ENCODE measurements around the gene PCDHGC3.
A peak's percentile ranks its signal among the peaks of the same experiment; 100 is the strongest.

Gene PCDHGC3

DNA sequence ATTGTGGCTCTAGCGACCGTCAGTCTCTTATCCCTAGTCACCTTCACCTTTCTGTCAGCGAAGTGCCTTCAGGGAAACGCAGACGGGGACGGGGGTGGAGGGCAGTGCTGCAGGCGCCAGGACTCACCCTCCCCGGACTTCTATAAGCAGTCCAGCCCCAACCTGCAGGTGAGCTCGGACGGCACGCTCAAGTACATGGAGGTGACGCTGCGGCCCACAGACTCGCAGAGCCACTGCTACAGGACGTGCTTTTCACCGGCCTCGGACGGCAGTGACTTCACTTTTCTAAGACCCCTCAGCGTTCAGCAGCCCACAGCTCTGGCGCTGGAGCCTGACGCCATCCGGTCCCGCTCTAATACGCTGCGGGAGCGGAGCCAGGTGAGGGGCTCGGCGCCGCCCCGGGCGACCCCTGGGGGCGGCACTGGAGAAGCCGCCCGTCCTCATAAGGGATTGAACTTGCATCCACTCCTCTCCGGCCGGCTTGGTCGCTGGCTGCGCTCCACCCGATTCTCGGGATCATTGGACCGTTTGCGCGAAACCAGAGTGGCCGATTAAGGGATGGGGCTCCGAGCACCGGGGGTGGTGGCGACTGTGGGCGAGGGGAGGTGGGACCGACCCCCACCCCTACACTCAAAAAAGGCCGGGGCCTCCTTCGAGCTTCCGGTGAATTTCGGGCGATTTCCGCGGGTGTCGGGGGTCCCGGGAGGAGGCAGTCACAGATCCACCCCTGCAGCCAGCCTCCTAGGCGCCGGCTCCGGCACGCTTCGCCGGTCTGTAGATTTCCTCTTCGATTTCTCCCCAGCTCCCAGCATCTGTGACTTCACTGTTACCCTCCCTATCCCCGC, 15.8 kb downstream of the PCDHGC3 start:
- H3K27me3 ChIP-seq (ENCODE audit: control insufficient read depth in 5 of 5, insufficient read depth in 4 of 5, low read length in 5 of 5), result peaks cover 0 to 5% (median 0%) of the 10 kb centered on the region in 5 donors

GRCh38 chr5:141492168-141492885, 16.6 kb downstream of the PCDHGC3 start:
- Histone ChIP-seq H3K27me3 (ENCODE audit: control insufficient read depth in 5 of 5, insufficient read depth in 4 of 5, low read length in 5 of 5) (peaks cover 0 to 5% (median 0%) of the 10 kb centered on the region in 5 donors), H3K4me3 (ENCODE audit: low read depth in 1 of 5, low read length in 5 of 5) (peak overlapping the region in 2 of 5 donors; percentile 9 to 46), H3K4me1 (ENCODE audit: control insufficient read depth in 5 of 5, insufficient read depth in 5 of 5, low read length in 5 of 5) (peaks cover 0 to 9% (median 4%) of the 10 kb centered on the region in 5 donors), H3K9ac (ENCODE audit: low read length in 5 of 5) (no peak overlapping the region), H3K9me3 (ENCODE audit: control insufficient read depth in 5 of 5, low read length in 5 of 5) (no peaks in the 10 kb centered on the region), H3K27ac (ENCODE audit: low read depth, low read length) (no peak overlapping the region), H3K36me3 (ENCODE audit: control insufficient read depth in 5 of 5, insufficient read depth in 5 of 5, low read length in 5 of 5) (peaks cover 0 to 38% (median 24%) of the 10 kb centered on the region in 5 donors)

More for the DNA sequence above, 15.8 kb downstream of the PCDHGC3 start:
- no peak overlapping the region for H3K27ac ChIP-seq (ENCODE audit: low read depth, low read length)
- H3K9me3 ChIP-seq (ENCODE audit: control insufficient read depth in 5 of 5, low read length in 5 of 5), result no peaks in the 10 kb centered on the region
- H3K9ac ChIP-seq (ENCODE audit: low read length in 5 of 5), result no peak overlapping the region
- peak overlapping the region in 1 of 5 donors; percentile 46 for H3K4me3 ChIP-seq (ENCODE audit: low read depth in 1 of 5, low read length in 5 of 5)
- peaks cover 0 to 39% (median 25%) of the 10 kb centered on the region in 5 donors for H3K36me3 ChIP-seq (ENCODE audit: control insufficient read depth in 5 of 5, insufficient read depth in 5 of 5, low read length in 5 of 5)
- peaks cover 0 to 9% (median 4%) of the 10 kb centered on the region in 5 donors for H3K4me1 ChIP-seq (ENCODE audit: control insufficient read depth in 5 of 5, insufficient read depth in 5 of 5, low read length in 5 of 5)

DNA sequence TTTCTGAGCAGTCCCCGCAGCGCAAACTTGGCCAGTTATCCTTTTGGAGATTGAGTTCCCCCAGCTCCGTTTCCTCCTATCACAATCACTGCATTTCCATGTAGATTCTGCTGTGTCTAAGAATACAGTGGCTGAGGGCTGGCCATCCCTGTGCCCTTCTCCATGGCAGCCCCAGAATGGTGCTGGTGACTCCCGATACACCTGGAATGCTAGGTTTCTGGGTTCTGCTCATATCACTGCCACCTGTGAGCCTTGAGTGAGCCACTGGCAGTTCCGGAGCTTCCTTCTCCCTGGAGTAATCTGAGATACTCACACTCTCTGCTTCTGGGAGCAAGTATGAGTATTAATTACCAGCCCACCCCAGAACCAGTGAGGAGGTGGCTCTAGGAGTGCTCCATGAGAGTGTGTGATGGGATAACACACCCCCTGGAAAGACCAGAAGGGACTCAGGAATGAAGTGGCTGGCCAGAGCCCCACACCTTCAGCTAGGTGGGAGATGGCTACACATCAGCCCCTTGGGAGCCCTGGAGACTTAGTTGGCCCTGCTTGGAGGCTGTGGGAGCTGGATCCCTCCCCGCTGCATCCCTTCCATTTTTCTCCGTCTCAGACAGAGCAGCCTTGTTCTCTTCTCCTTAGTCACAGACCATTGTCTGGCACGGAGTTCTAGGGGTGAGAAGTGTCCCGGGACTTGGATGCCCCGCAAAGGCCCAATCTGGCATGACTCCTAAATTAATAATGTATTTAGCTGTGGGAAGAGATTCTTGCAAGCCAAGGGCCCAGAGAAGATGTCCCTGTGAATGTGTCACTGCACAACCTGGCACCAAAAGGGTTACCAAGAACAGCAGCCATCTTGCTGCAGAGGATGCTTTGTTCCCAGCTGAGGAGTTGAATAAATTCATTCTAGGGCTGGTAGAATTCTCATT, 18.0 kb downstream of the PCDHGC3 start:
- Histone ChIP-seq H3K36me3 (ENCODE audit: control insufficient read depth in 5 of 5, insufficient read depth in 5 of 5, low read length in 5 of 5) (peaks cover 0 to 42% (median 27%) of the 10 kb centered on the region in 5 donors), H3K27ac (ENCODE audit: low read depth, low read length) (no peak overlapping the region), H3K4me1 (ENCODE audit: control insufficient read depth in 5 of 5, insufficient read depth in 5 of 5, low read length in 5 of 5) (peaks cover 0 to 9% (median 4%) of the 10 kb centered on the region in 5 donors), H3K9me3 (ENCODE audit: control insufficient read depth in 5 of 5, low read length in 5 of 5) (no peaks in the 10 kb centered on the region), H3K27me3 (ENCODE audit: control insufficient read depth in 5 of 5, insufficient read depth in 4 of 5, low read length in 5 of 5) (peaks cover 0 to 5% (median 0%) of the 10 kb centered on the region in 5 donors), H3K9ac (ENCODE audit: low read length in 5 of 5) (no peak overlapping the region), H3K4me3 (ENCODE audit: low read depth in 1 of 5, low read length in 5 of 5) (no peak overlapping the region)

DNA sequence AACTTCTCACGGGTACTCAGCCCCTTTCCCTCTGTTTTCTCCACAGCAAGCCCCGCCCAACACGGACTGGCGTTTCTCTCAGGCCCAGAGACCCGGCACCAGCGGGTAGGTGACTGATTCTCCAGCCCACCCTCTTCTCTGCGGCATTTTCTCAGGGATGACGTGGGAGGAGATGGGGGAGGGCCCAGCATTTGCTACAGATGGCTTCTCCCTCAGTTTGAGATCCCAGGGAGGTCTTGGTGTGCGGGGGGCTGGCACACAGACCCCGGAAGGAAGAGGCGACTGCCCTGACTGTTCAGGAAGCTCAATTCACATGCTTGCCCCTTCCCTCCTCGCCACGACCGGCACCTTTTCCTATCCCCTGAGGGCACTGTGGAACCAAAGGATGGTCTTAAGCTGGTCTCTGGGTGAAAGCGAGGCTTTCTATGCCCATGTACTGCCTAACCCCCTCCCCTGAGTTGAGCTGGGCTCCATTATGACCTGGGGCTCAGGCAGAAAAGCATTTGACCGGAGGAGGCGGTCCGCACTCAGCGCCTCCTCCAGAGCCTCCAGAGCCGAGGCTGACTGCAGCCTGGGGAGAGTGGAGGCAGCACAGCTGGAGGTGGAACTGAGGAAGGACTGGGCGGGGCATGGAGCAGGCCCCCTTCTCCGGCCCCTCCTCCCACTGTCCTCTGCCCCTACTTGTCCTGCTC, 19.1 kb downstream of the PCDHGC3 start:
- Histone ChIP-seq H3K9me3 (ENCODE audit: control insufficient read depth in 5 of 5, low read length in 5 of 5) (no peaks in the 10 kb centered on the region), H3K4me3 (ENCODE audit: low read depth in 1 of 5, low read length in 5 of 5) (no peak overlapping the region), H3K27me3 (ENCODE audit: control insufficient read depth in 5 of 5, insufficient read depth in 4 of 5, low read length in 5 of 5) (peaks cover 0 to 5% (median 0%) of the 10 kb centered on the region in 5 donors), H3K4me1 (ENCODE audit: control insufficient read depth in 5 of 5, insufficient read depth in 5 of 5, low read length in 5 of 5) (peaks cover 0 to 9% (median 4%) of the 10 kb centered on the region in 5 donors), H3K27ac (ENCODE audit: low read depth, low read length) (no peak overlapping the region), H3K9ac (ENCODE audit: low read length in 5 of 5) (no peak overlapping the region), H3K36me3 (ENCODE audit: control insufficient read depth in 5 of 5, insufficient read depth in 5 of 5, low read length in 5 of 5) (peaks cover 0 to 37% (median 22%) of the 10 kb centered on the region in 5 donors)

- Histone ChIP-seq H3K27ac (ENCODE audit: low read depth, low read length) (no peak overlapping the region), H3K27me3 (ENCODE audit: control insufficient read depth in 5 of 5, insufficient read depth in 4 of 5, low read length in 5 of 5) (peaks cover 0 to 5% (median 0%) of the 10 kb centered on the region in 5 donors), H3K36me3 (ENCODE audit: control insufficient read depth in 5 of 5, insufficient read depth in 5 of 5, low read length in 5 of 5) (peaks cover 0 to 32% (median 17%) of the 10 kb centered on the region in 5 donors), H3K4me3 (ENCODE audit: low read depth in 1 of 5, low read length in 5 of 5) (no peak overlapping the region), H3K4me1 (ENCODE audit: control insufficient read depth in 5 of 5, insufficient read depth in 5 of 5, low read length in 5 of 5) (peaks cover 0 to 9% (median 4%) of the 10 kb centered on the region in 5 donors), H3K9me3 (ENCODE audit: control insufficient read depth in 5 of 5, low read length in 5 of 5) (no peaks in the 10 kb centered on the region), H3K9ac (ENCODE audit: low read length in 5 of 5) (no peak overlapping the region)
These were observed 19.7 kb downstream of the PCDHGC3 start for GRCh38 chr5:141495453-141495811.

GRCh38 chr5:141496038-141496437, 20.3 kb downstream of the PCDHGC3 start:
- H3K27ac ChIP-seq (ENCODE audit: low read depth, low read length), result no peak overlapping the region
- peaks cover 0 to 27% (median 11%) of the 10 kb centered on the region in 5 donors for H3K36me3 ChIP-seq (ENCODE audit: control insufficient read depth in 5 of 5, insufficient read depth in 5 of 5, low read length in 5 of 5)
- no peaks in the 10 kb centered on the region for H3K9me3 ChIP-seq (ENCODE audit: control insufficient read depth in 5 of 5, low read length in 5 of 5)
- H3K27me3 ChIP-seq (ENCODE audit: control insufficient read depth in 5 of 5, insufficient read depth in 4 of 5, low read length in 5 of 5), result peaks cover 0 to 3% (median 0%) of the 10 kb centered on the region in 5 donors
- H3K4me3 ChIP-seq (ENCODE audit: low read depth in 1 of 5, low read length in 5 of 5), result no peak overlapping the region
- H3K4me1 ChIP-seq (ENCODE audit: control insufficient read depth in 5 of 5, insufficient read depth in 5 of 5, low read length in 5 of 5), result peaks cover 0 to 9% (median 4%) of the 10 kb centered on the region in 5 donors
- no peak overlapping the region for H3K9ac ChIP-seq (ENCODE audit: low read length in 5 of 5)

DNA sequence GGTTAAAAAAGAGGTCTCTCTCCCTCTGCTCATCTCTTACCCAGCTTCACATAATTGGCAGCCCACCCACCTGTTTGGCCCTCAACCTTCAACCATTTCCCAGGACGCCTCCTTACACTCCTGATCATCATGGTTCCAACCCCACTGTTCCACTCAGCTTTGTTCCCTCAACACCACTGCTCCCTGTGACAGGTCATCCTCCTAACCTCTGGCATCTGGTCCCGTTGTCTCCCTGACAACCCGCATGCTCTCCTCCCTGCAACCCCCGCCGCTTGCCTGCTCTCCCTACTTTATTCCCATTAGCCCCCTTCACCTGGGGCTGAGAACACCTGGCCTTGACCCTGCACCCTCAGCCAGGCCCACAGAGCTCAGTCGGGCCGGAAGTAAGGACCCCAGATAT, 26.0 kb downstream of the PCDHGC3 start:
- no peaks in the 10 kb centered on the region for H3K27me3 ChIP-seq (ENCODE audit: control insufficient read depth in 5 of 5, insufficient read depth in 4 of 5, low read length in 5 of 5)
- no peaks in the 10 kb centered on the region for H3K9me3 ChIP-seq (ENCODE audit: control insufficient read depth in 5 of 5, low read length in 5 of 5)
- peaks cover 0 to 4% (median 4%) of the 10 kb centered on the region in 5 donors for H3K4me1 ChIP-seq (ENCODE audit: control insufficient read depth in 5 of 5, insufficient read depth in 5 of 5, low read length in 5 of 5)
- no peak overlapping the region for H3K27ac ChIP-seq (ENCODE audit: low read depth, low read length)
- peaks cover 0 to 26% (median 16%) of the 10 kb centered on the region in 5 donors for H3K36me3 ChIP-seq (ENCODE audit: control insufficient read depth in 5 of 5, insufficient read depth in 5 of 5, low read length in 5 of 5)
- H3K4me3 ChIP-seq (ENCODE audit: low read depth in 1 of 5, low read length in 5 of 5), result no peak overlapping the region
- H3K9ac ChIP-seq (ENCODE audit: low read length in 5 of 5), result no peak overlapping the region

DNA sequence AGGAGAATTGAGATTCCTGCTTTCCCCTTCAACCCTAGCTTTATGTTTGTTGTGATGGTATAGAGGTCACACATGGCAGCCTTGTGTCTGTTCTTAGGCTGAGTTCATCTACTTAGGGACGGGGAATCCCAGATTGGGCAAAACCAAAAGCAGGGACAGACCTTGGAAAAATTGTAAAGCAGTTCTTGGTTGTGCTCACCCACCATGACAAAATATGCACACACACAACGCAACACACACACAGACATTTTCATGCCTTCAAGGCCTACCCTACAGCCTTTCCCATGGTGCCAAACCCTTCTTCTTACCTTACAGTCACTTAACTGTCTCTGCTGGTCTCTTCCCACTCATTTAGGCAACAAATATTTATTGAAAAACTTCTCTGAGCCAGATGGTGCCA, 27.9 kb downstream of the PCDHGC3 start:
- Histone ChIP-seq H3K4me1 (ENCODE audit: control insufficient read depth in 5 of 5, insufficient read depth in 5 of 5, low read length in 5 of 5) (peaks cover 2 to 23% (median 23%) of the 10 kb centered on the region in 5 donors), H3K27ac (ENCODE audit: low read depth, low read length) (no peak overlapping the region), H3K27me3 (ENCODE audit: control insufficient read depth in 5 of 5, insufficient read depth in 4 of 5, low read length in 5 of 5) (no peaks in the 10 kb centered on the region), H3K36me3 (ENCODE audit: control insufficient read depth in 5 of 5, insufficient read depth in 5 of 5, low read length in 5 of 5) (peaks cover 0 to 19% (median 12%) of the 10 kb centered on the region in 5 donors), H3K9ac (ENCODE audit: low read length in 5 of 5) (no peak overlapping the region), H3K4me3 (ENCODE audit: low read depth in 1 of 5, low read length in 5 of 5) (no peak overlapping the region), H3K9me3 (ENCODE audit: control insufficient read depth in 5 of 5, low read length in 5 of 5) (no peaks in the 10 kb centered on the region)

- Histone ChIP-seq H3K4me3 (ENCODE audit: low read depth in 1 of 5, low read length in 5 of 5) (no peak overlapping the region), H3K27ac (ENCODE audit: low read depth, low read length) (no peak overlapping the region), H3K9me3 (ENCODE audit: control insufficient read depth in 5 of 5, low read length in 5 of 5) (no peaks in the 10 kb centered on the region), H3K4me1 (ENCODE audit: control insufficient read depth in 5 of 5, insufficient read depth in 5 of 5, low read length in 5 of 5) (peaks cover 5 to 28% (median 27%) of the 10 kb centered on the region in 5 donors), H3K27me3 (ENCODE audit: control insufficient read depth in 5 of 5, insufficient read depth in 4 of 5, low read length in 5 of 5) (no peaks in the 10 kb centered on the region), H3K36me3 (ENCODE audit: control insufficient read depth in 5 of 5, insufficient read depth in 5 of 5, low read length in 5 of 5) (peaks cover 0 to 19% (median 12%) of the 10 kb centered on the region in 5 donors), H3K9ac (ENCODE audit: low read length in 5 of 5) (no peak overlapping the region)
These were observed 28.4 kb downstream of the PCDHGC3 start for GRCh38 chr5:141504216-141504615.
